ENCODE measurements around the gene CALML3.

The CALML3 gene

GRCh38 chr10:5528989-5529701 lies 4.4 kb downstream of the CALML3 start:
- no peak for DNase-seq

DNA sequence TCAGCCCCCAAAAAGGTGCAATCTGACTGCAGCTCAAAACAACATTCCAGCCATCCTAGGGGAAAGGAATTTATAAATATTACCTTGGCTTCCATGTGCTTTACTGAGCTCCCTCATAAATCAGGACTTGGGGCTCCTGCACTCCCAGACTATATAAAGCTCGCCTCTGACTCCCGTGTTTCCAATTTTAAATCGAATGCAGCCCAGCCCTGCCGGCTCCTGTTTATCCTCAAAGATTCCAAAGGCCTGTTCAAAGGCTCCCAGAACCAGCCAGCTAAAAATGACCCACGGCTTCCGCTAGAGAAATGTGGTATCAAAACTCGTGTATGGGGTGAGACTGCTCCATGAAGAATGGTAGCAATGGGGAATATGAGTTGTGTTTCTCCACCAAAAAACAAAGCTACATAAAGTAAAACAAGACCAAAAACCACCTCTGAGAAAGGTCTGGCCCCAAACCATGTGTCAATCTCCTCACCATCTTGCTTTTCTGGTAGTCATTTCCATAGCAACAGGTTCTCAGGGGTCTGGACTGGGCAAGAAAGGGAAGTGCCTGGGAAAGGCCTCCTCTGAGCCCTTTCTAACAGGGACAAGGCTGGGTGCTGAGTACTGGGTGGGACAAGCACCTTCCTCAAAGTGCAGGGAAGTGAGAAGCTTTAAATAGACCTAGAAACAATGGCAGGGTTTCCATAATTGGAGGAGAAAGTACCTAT lies 5.1 kb downstream of the CALML3 start:
- no peak for DNase-seq

- no peak for DNase-seq
Measured at GRCh38 chr10:5530412-5530806, 5.6 kb downstream of the CALML3 start.

DNA sequence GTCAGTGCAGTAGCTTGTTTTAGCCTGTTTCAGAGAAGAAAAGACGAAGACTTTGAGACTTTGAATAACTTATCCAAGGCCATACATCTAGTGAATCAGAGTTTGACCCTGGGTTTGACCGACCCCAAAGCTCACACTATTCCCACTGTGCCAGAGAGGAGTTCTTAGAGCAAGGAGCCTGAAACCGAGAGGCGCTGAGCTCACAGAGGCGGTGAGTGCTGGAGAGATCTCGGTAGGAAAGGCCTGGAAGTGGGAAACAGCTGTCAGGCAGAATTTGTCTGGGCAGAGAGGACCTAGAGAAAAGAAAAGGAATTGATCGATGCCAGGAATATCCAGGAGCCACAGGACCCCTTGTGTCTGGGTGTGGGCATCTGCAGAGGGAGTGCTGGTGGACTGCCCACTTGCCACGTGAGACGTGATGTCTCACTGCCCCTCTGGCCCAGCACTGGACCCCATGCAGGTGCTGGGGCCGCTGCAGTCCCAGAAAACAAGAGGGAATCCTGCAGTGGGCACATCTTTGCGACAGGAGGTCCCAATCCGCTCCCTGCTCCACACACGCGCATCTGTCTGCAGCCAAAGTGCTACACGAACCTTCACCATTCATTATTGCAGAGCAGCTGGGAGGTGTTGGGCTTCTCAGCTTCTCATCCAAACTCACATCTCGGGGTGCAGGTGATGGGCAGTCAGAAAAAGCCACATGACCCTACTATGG lies 6.2 kb downstream of the CALML3 start:
- no peak for DNase-seq

- DNase-seq = no peak
Measured at GRCh38 chr10:5531558-5532306, 7.0 kb downstream of the CALML3 start.

GRCh38 chr10:5532307-5532605 lies 7.5 kb downstream of the CALML3 start:
- DNase-seq = no peak

DNA sequence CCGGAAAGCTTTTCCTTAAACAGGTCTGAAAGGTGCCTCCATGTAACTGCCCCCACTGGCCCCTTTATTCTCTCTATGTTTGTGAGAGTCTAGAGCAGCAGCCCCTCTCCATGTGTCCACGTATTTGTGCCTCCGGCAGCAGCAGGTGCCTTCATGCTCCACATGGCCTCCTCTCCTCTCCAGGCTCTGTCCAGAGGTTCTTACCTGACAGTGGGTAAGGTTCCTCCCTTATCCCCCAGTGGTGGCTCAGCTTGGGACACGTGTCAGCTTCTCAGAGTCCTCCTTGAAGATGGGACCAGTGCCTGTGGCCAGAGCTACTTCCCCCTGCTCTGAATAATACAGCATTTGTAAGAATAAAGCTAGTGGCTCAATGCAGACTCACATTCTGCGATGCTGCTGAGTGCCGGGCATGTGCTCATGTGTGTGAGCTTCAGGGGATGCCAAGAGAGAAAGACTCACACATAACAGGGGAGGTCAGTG lies 7.9 kb downstream of the CALML3 start:
- DNase-seq = no peak

GRCh38 chr10:5533098-5533731 lies 8.5 kb downstream of the CALML3 start:
- no peak for DNase-seq

GRCh38 chr10:5534051-5534821 lies 9.5 kb downstream of the CALML3 start:
- no peak for DNase-seq

GRCh38 chr10:5534880-5535856 lies 10.4 kb downstream of the CALML3 start:
- DNase-seq = no peak

- DNase-seq = no peak
Measured at GRCh38 chr10:5536486-5537081, 11.8 kb downstream of the CALML3 start.

DNA sequence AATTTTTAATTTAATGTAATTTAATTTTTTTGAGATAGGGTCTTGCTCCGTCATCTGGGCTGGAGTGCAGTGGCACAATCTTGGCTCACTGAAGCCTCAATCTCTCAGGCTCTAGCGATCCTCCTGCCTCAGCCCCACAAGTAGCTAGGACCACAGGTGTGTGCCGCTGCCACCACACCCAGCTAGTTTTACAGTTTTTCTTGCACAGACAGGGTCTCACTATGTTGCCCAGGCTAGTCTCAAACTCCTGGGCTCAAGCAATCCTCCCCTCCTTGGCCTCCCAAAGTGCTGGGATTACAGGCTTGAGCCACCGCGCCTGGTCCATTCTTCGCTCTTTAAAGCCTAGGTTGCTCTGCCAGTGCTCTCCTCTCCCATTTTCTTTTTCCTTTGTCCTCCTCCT lies 12.9 kb downstream of the CALML3 start:
- no peak for DNase-seq

- no peak for DNase-seq
Measured at GRCh38 chr10:5538446-5538845, 13.7 kb downstream of the CALML3 start.

DNA sequence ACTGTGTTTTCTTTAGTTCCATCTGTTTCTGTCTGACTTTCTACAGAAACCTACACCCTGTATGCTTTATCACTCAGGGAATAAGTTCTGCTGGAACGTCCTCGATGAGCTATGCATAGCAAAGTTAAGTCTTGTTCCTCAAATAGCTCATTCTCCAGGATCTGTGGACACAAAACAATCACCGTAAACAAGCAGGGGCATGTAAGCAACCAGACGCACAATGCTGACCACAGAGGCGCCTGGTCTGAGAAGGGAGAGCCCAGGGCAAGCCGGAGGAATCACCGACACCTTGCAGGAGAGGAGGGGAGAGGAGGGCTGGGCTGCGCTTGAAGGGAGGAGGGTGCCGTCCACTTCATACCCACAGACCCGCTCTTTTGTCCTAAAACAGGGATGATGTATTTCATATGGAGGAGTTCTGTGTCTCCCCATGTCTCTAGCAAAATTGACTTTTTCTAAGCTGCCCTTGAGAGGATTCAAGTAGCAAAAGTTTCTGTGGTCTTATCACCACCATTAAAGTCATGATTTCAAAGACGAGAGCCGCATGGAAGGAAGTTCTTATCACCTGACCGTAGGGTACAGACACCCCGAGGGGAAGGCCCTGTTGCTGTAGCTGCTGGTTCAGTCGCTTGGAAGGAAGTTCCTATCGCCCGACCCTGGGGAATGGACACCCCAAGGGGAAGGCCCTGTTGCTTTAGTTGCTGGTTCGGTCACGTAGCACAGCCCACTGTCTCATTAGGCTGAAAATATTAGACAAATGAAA lies 14.3 kb downstream of the CALML3 start:
- DNase-seq = no peak

DNA sequence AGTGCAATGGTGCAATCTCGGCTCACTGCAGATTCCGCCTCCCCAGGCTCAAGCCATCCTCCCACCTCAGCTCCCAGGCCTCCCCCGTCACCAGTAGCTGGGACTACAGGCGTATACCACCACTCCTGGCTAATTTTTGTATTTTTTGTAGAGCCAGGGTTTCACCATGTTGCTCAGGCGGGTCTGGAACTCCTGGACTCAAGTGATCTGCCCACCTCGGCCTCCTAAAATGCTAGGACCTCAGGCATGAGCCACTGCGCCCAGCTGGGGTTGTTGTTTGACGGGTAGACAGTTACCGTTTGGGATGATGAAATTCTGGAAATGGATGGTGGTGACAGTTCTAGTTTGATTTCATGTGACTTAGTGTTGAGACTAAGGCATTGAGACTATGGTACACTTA lies 15.3 kb downstream of the CALML3 start:
- no peak for DNase-seq

- no peak for DNase-seq
Measured at GRCh38 chr10:5540891-5541290, 16.1 kb downstream of the CALML3 start.

DNA sequence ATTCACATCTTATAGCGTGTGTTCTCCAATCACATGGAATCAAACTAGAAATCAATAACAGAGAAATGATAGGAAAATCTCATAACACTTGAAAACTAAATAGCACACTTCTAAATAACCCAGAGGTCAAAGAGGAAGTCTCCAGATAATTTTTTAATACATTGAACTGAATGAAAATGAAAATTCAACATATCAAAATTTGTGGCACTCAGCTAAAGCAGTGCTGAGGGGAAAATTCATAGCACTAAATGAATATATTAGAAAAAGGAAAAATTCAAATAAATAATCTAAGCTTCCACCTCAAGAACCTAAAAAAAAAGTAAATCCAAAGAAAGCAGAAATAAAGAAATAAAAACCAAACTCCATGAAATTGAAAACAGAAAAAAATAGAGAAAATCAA lies 17.3 kb downstream of the CALML3 start:
- no peak for DNase-seq

DNA sequence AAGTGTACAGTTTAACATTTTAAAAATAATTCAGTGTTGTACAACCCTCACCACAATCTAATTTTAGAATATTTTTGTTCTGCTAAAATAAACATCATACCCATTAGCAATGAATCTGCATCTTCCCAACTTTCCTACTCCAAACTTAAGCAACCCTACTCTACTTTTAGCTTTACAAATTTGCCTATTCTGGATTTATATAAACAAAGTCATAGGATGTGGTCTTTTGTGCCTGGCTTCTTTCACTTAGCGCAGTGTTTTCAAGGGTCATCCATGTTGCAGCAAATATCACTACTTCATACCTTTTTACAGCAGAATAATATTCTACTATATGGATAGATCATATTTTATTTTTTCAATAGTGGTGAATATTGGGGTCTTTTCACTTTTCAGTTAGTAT lies 18.9 kb downstream of the CALML3 start:
- DNase-seq = no peak

GRCh38 chr10:5544216-5544805 lies 19.6 kb downstream of the CALML3 start:
- DNase-seq = no peak

Measured in NCI-H187 (cell line).